Measurements from ENCODE around the gene CCNB1IP1. TPM values are rescaled to one million over a fixed set of nuclear protein-coding genes. Genes with fewer than 3 reads are reported as not detected.

Gene CCNB1IP1
- total and polyA plus RNA-seq, 2 of the 8 experiments (the other 6 are each of a cell fraction or from before 2014, with no cell fraction given): 173 to 277 TPM

DNA sequence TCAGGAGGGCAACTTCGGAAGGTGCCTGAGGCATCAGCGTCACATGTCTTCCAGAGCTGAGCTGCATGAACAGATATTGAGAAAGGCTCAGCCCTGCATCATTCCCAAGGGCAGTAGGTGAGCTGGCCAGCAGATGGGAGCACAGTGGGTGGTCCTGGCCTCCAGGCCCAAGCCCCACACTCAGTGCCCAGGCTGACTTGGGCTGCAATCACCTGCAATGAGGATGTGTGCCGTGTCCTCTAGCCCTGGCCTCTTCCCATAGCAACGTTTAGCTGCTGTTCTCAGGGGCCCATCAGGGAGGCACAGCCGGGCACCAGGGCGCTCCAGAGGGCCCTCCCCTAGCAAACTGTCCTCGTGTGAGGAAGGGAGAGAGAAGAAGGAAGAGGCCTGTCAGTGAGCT, 48.3 kb upstream of the CCNB1IP1 start:
- Histone ChIP-seq H3K23ac (ENCODE audit: insufficient read length) (no peak overlapping the region), H2AK5ac (ENCODE audit: low read depth, low read length) (no peak overlapping the region), H3K56ac (replicated peaks; ENCODE audit: insufficient read length, low read depth, low read length) (no peak overlapping the region), H2BK12ac (ENCODE audit: low read depth, low read length) (no peak overlapping the region), H3K9me3 (ENCODE audit: insufficient read depth in 2 of 2, low read depth in 1 of 2, low read length in 1 of 2) (no peaks in the 10 kb centered on the region), H4K20me1 (replicated peaks in 1 of 2; ENCODE audit: control insufficient read depth in 1 of 2, insufficient read depth in 2 of 2, low read length in 2 of 2) (peaks cover 2 to 3% of the 10 kb centered on the region in 2 experiments), H3K4ac (replicated peaks; ENCODE audit: insufficient read length, low read depth, low read length) (no peak overlapping the region), H3K4me1 (replicated peaks in 1 of 4; ENCODE audit: control insufficient read depth in 3 of 4, insufficient read depth in 4 of 4, low read length in 3 of 4) (no peaks in the 10 kb centered on the region), H3K9ac (replicated peaks in 1 of 4; ENCODE audit: extremely low read depth in 1 of 4, low read depth in 3 of 4, low read length in 3 of 4) (no peak overlapping the region), H3K79me1 (ENCODE audit: low read depth, low read length) (no peaks in the 10 kb centered on the region), H3K4me3 (ENCODE audit: extremely low read depth in 1 of 4, insufficient read depth in 2 of 4, low read depth in 3 of 4, low read length in 4 of 4) (no peak overlapping the region), H2BK5ac (ENCODE audit: low read depth, low read length) (no peak overlapping the region), H2BK120ac (replicated peaks; ENCODE audit: low read depth, low read length) (no peak overlapping the region), H4K8ac (ENCODE audit: extremely low read depth, insufficient read depth, low read length) (no peak overlapping the region; the same call in 1 of the 2 replicates), H3K4me2 (ENCODE audit: insufficient read depth in 1 of 2, low read depth in 2 of 2, low read length in 2 of 2) (no peak overlapping the region), H2BK20ac (ENCODE audit: low read length) (no peak overlapping the region), H3K18ac (ENCODE audit: extremely low read depth, low read length) (no peak overlapping the region), H2BK15ac (ENCODE audit: low read length) (no peak overlapping the region), H3K79me2 (ENCODE audit: control insufficient read depth in 1 of 2, insufficient read depth in 2 of 2, low read length in 2 of 2) (no peaks in the 10 kb centered on the region), H3K27me3 (replicated peaks in 1 of 4; ENCODE audit: control insufficient read depth in 3 of 4, extremely low read depth in 1 of 4, insufficient read depth in 3 of 4, low read length in 3 of 4) (no peaks in the 10 kb centered on the region; a peak in 1 of 7 replicates), H4K91ac (replicated peaks; ENCODE audit: insufficient read length, low read length) (no peak overlapping the region), H3K23me2 (ENCODE audit: low read depth, low read length) (no peaks in the 10 kb centered on the region), H4K5ac (ENCODE audit: insufficient read length, low read depth, low read length) (no peak overlapping the region), H3K36me3 (ENCODE audit: control insufficient read depth in 2 of 4, insufficient read depth in 4 of 4, low read length in 3 of 4) (peaks cover 3 to 23% (median 15%) of the 10 kb centered on the region in 4 experiments; a peak in 5 of 8 replicates), H3K27ac (ENCODE audit: low read depth, low read length) (no peak overlapping the region), H2AFZ (ENCODE audit: low read length) (no peak overlapping the region), H3K14ac (ENCODE audit: insufficient read length) (no peak overlapping the region)
- WGBS, 2 experiments (ENCODE audit: extremely low coverage in 1 of 2, insufficient coverage in 1 of 2, insufficient read length in 1 of 2, insufficient replicate concordance in 2 of 2, low coverage in 1 of 2, low lambda C conversion rate in 2 of 2, missing lambda C conversion rate in 1 of 2): 87% methylated on average over 7 of the region's 7 CpGs; no CpG with 5 or more reads in 1 of the 2 experiments
- DNase-seq (ENCODE audit: low read depth in 1 of 2, low spot score in 2 of 2): no peak
- POLR2A ChIA-PET (ENCODE audit: partially characterized antibody): interaction anchor here (0.7 to 1.0 kb wide), 2 partner anchors 13 to 25 kb away, joined by 3 to 5 read pairs; no protein-coding TSS in a partner anchor
- CTCF ChIA-PET (ENCODE audit: partially characterized antibody): interaction anchor here (0.8 to 1.5 kb wide), 2 partner anchors 31 to 34 kb away, joined by 4 to 8 read pairs; no protein-coding TSS in a partner anchor
- FAIRE-seq: no peak
- no peak for TF ChIP-seq CHD2 (IDR thresholded peaks at IDR 0.05; ENCODE audit: low read length)
- TF ChIP-seq POLR2A (IDR thresholded peaks at IDR 0.05; ENCODE audit: control extremely low read depth in 1 of 2, low read depth in 2 of 2, low read length in 2 of 2): no peak
- no peak for TF ChIP-seq SRF (IDR thresholded peaks at IDR 0.05; ENCODE audit: low read depth, low read length)
- TF ChIP-seq NRF1 (IDR thresholded peaks at IDR 0.05; ENCODE audit: low read depth, low read length): no peak
- TF ChIP-seq, protein P1, sequence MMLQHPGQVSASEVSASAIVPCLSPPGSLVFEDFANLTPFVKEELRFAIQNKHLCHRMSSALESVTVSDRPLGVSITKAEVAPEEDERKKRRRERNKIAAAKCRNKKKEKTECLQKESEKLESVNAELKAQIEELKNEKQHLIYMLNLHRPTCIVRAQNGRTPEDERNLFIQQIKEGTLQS (IDR thresholded peaks at IDR 0.05; ENCODE audit: insufficient read depth, low read depth, low read length): no peak
- no peak for TF ChIP-seq RNF2 (IDR thresholded peaks at IDR 0.05; ENCODE audit: borderline replicate concordance, low read depth, low read length, missing control alignments, poor library complexity, severe bottlenecking)
- TF ChIP-seq FOSL1 (IDR thresholded peaks at IDR 0.05; ENCODE audit: insufficient read depth, low read depth, low read length): no peak
- no peak for TF ChIP-seq EP300 (IDR thresholded peaks at IDR 0.05; ENCODE audit: borderline replicate concordance in 1 of 2, low read depth in 2 of 2, low read length in 2 of 2)
- no peak for TF ChIP-seq JUND (IDR thresholded peaks at IDR 0.05; ENCODE audit: low read length)
- no peak for TF ChIP-seq RXRA (IDR thresholded peaks at IDR 0.05; ENCODE audit: insufficient read depth, low read depth, low read length)
- TF ChIP-seq YY1 (IDR thresholded peaks at IDR 0.05; ENCODE audit: low read depth, low read length): no peak
- TF ChIP-seq CTBP2 (IDR thresholded peaks at IDR 0.05; ENCODE audit: borderline replicate concordance, insufficient read depth, insufficient read length, low read length): no peak
- TF ChIP-seq BACH1 (IDR thresholded peaks at IDR 0.05; ENCODE audit: low read length): no peak
